GM18519 (cell line): ENCODE results near the gene PTPRJ.
"Not testable (repeated sequence)": the region's sequence is repeated elsewhere in the genome, so short reads cannot be mapped to it uniquely, and the experiment has no call there.

Source experiments
- ATAC-seq: cut with Tn5 transposase; IDR thresholded peaks from one replicate; pipeline ENCODE4 v1.9.1; 2021; ENCODE audit warnings: mild to moderate bottlenecking, moderate library complexity; ENCODE audit not compliant: unreplicated experiment, low FRiP score

The PTPRJ gene

DNA sequence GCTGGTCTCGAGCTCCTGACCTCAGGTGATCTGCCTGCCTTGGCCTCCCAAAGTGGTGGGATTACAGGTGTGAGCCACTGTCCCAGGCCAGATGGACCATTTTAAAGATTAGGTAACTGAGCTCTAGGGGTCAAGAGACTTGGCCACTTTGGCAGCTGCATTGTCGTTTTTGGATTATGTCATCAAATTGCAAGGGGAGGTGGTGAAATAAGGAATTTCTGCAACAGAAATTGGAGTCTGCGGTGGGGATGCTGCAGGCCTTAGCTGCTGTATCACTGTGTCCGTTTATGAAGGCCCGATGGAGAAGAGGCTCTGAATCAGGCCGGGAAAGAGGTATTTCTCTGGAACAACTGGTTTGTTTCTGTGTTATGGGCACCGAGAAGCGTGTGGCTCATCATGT lies 34.6 kb downstream of the PTPRJ start:
- no peak for ATAC-seq

DNA sequence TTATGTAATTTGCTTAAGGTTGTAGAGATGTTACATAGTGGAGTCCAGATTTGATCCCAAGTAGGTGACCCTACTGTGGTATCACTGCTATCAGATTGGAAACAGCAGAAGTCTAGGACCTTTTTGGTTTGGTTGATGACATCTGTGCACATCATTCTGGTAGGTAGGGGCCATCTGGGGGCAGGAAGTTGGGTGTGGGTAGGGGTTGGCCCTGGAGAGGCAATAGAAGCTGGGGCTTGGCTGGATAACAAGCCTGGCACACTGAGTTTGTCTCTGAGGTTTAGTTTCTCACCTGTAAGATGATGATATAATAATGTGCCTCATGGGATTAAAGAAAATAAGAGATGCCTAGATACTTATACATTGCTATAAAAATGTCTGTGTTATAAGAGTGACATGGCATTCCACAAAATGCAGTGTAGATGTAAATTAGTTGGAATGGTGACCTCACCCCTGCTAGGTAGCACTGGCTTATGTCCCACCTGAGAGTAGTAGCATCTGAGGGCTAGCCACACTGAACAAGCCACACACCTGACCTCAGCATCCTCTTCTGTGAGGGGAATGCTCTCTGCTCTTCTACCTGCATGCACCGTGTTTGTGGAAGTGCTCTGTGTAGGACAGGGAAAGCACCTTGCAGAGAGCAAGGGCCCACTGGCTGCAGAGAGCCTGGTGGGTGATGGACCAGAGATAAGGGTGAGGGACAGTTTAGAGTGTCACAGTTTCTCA lies 36.9 kb downstream of the PTPRJ start:
- no peak for ATAC-seq

DNA sequence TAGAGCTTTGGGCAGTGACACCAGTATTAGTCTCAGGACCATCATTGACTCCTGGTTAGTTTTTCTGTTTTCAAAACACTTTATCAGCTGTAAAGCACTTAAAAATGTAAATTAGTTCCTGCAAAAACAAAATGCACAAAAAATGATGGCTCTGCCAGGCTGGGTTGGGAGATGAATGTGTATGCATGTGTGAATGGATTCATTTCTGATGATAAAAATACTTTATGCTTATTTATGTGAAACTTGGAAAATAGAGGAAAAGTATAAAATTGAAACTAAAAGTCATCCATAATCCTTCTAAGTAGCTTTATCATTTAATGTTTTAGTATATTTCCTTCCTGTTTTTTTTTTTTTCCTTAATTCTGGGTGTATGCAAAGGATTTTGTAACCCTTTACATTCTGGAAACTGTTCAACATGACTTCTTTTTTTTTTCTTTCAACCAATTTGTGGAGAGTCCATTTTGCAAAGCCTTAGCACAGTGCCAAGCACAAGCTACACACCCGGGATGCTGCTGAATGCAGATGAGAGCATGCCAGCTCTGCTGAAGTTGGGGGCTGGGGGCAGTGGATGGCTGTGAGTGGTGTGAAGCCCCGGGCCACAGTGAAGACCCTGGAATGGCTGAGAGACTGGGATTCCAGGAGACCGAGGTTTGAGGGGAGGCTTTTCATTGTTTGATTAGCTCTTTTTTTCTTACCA lies 37.6 kb downstream of the PTPRJ start:
- no peak for ATAC-seq

DNA sequence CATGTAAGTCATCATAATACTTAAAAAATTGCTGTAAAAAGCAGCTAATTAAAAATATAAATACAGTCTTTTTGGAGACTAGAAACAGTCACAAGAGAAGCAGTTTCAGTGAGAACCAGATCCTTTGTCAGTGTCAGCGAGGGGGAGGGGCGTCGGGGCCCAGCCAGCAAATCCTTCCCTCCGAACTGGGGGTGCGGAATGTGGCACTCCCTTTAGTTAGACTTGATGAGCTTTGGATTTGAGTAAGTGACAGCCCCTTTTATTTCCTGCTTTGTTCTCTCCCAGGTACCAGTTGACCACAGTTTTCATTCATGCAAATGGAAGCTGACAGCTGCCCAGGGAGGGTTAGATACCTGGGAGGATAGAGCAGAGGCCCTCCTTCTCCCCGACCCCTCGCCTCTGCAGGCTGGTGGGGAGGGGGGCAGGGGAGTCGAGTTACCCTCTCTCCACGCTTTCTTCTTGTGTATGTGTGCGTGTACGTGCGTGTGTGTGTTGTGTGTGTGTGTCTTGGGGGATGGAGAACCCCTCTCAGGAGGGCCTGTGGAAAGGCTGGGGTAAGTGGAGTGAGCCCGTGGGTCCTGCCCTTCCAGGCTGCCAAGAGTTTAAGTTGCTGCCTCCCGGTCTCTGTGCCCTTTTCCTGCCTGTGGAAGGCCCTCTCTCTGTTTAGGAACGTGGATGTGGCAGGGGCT lies 38.3 kb downstream of the PTPRJ start:
- ATAC-seq = no peak

DNA sequence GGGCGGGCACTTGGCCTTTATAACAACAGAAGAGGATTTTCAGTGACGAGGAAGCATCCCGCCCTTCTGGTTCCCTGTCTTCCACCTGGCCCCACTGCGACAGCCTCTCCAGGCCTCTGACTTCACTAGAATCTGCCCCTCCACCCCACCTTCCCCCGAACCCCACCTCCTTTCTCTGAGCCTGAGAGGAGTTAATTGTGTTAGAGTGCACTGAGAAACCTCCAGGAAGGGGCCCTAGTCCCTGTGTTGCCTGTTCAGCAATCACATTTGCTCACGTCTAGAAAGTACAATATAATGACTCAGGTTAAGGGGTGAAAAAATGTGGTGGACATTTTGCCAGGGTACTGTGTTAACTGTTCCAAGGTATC lies 38.8 kb downstream of the PTPRJ start:
- ATAC-seq = no peak

DNA sequence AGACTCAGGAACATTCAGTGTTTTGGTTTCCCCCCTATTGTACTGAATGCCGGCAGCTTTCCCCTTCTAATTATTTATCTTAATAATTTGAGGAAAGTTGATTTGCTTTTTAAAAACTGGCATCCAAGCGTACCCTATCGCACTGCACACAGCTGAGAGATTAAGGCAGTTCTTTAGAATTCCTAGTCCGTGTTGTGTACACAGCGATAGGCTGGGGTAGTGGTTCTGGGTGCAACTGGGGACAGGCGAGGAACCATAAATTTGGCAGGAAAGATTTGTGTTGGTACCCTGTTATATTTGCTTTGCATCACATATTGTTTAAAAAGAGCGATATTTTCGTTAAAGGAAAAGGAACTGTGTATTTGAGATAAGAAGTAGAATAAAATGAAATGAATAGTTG lies 39.2 kb downstream of the PTPRJ start:
- ATAC-seq = no peak

DNA sequence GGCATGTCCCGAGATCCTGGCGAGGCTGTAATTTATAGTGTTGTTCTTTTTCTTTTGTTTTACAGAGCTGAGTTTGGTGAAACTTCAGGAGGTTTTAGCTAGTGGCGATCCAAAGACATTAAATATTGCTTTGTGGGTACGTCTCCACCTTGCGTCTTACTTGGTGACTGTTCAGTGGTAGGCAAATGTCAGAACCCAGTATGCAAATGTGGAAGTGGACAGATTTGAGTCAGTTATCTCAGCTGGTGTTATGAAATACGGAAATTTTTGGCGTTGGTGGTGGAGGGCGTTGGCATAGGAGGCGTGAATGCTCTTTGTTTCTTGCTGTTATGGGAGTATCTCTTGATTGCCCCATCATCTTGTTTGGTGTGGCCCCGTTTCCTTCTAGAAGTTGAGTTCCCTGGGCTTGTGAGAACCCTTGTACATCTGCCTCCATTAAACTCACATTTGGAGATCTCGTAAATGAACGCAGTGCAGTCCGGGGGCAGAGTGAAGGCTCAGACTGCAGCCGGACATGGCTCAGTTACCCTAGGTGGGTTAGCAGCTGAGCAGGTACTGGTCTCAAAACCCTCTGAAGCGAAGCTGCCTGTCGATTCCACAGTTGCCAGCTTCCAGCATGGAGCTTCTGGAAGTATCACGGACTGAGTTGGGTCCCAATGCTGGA lies 39.9 kb downstream of the PTPRJ start:
- peak; percentile 85 for ATAC-seq

DNA sequence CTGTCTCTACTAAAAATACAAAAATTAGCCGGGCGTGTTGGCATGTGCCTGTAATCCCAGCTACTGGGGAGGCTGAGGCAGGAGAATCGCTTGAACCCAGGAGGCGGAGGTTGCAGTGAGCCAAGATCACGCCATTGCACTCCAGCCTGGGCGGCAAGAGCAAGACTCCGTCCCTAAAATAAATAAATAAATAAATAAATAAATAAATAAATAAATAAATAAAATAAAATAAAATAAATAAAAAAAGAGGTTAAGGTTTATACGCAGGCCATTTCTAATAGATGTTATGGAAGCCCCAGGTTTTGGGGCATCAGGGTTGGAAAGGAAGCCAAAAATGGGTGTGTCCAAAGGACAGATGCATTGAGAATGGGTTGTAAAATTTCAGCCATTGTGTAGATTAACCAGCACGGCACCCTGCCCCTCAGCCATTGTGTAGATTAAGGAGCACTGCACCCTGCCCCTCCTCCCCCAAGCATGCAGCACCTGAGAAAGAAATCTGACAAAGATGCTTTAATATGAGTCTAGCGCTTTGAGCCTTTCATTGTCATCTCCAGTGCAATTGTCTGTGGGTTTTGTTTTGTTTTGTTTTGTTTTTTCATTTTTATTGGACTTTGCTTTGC lies 41.0 kb downstream of the PTPRJ start:
- not testable (repeated sequence) for ATAC-seq

DNA sequence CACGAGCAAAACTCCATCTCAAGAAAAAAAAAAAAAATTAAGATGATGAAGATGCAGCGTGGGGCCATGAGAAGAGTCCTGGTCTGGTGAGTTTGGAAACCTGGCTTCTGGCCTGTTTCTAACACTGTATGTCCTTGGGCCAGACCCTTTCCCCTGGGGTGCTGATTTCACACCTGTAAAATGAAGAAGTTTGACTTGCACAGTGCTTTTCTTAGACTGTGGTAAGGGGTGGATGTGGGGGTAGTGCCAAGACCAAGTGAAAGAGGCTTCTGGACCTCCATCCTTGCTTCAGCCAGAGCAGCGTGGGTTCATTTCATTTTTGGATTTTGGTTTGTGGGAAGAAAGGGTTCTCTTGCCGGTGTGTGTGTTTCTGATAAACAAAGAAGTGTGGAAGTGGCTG lies 42.1 kb downstream of the PTPRJ start:
- ATAC-seq = no peak

DNA sequence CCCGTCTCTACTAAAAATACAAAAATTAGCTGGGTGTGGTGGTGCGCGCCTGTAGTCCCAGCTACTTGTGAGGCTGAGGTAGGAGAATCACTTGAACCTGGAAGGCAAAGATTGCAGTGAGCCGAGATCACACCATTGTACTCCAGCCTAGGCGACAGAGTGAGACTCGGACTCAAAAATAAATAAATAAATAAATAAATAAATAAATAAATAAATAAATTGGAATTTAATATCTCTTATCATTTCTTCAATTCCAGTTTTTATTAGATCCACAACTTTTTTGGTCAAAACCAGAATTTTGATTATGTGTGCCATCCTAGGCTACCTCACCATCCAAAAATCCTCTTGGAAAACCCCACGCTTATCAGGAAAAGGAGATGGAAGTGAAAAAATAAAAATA lies 43.2 kb downstream of the PTPRJ start:
- not testable (repeated sequence) for ATAC-seq

DNA sequence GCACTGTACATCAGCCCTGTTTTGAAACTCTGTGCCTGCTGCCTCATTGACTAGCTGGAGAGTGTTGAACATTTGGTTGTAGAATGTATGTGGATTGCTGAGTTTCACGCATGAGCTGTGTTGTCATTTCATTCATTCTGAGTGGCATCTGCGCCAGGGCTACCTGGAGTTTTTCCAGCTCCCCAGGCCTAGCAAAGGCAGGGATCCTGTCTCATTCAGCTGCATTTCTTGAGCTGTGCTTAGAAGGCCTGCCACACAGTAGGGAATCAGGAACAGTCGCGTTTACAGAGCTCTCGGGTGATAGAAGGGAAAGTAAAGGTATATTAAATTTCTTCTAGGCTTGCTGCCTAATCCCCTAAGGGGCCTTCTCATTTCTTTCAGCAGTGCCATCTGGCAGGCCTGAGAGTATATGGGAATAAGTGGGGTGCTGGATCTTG lies 44.3 kb downstream of the PTPRJ start:
- ATAC-seq = no peak

DNA sequence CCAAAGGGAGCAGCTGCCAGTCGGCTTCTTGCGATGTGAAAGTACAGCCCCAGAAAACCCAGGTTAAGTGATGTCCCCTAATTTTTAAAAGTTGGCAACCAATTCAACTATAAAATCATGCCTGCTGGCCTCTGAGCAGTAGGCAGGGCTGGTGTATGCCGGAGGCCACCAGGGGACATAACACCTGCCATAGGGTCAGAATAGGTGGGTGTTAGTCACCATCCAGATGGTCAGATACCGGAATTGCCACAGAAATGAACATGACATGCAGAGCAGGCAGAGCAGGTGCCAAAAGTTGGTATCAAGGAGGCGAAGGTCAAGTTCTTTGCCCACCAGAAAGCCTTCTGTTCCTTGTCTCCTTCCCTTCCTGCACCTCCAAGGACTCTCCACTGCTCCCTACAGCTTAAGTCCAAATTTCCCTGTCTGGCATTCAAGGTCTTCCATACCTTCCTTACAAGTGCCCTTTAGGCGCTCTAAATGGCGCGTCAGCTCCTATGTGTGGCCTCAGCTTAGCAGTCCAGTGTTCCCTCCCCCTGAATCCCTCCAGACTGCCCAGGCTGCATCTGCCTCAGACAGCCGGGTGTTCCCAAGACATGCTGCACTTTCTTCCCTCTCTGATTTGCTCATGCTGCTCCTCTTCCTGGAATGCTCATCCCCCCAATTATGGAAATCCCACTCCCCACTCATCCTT lies 45.1 kb downstream of the PTPRJ start:
- ATAC-seq = no peak

DNA sequence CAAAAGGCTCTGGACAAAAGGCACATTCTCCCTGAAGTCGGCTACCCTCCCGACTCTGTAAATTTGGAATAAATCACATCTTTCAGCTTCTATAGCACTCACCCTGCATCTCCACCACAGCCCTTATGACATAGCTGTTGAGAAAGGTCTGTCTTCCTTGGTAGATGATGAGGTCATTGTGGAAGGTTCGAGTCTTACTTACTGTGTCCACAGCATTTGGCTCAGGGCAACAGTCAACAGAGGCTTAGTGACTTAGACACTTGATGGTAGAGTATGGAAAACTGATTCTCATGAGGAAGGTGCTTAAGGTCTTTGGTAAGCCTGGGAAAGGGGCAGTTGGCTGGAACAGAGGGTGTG lies 45.6 kb downstream of the PTPRJ start:
- no peak for ATAC-seq

DNA sequence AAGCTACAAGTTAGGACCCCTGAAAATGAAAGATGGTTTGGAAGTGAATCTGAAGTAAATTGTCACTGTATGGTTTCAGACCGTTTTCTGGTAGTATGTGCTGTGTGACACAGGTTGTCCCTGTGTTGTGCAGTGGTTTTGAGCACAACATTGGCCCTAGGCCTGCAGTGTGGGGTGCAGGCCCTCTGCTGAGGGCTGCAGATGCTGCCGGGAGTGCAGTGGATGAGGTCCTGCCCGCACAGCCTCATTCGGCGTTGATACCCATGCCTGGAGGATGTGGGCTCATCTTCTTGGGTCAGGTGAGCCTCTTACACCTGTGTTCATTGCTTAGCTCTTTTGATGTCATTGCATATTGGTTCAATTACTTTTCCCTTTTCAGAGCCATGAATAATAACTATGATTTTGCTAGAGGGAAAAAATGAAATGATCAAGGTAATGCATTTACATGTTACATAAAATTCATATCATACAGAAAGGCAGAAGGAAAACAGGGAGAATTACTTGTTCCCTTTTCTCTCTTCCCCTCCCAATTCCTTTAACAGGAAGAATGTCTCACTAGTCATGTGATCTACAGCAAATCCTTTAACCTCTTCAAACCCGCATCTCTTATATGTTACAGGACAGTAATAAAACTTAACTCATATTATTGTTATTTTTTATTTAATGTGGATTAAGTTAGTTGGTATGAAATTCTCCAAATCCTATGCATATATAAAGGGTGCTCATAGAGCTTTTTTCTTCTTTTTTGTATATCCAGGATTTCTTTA lies 48.7 kb downstream of the PTPRJ start:
- ATAC-seq = no peak

DNA sequence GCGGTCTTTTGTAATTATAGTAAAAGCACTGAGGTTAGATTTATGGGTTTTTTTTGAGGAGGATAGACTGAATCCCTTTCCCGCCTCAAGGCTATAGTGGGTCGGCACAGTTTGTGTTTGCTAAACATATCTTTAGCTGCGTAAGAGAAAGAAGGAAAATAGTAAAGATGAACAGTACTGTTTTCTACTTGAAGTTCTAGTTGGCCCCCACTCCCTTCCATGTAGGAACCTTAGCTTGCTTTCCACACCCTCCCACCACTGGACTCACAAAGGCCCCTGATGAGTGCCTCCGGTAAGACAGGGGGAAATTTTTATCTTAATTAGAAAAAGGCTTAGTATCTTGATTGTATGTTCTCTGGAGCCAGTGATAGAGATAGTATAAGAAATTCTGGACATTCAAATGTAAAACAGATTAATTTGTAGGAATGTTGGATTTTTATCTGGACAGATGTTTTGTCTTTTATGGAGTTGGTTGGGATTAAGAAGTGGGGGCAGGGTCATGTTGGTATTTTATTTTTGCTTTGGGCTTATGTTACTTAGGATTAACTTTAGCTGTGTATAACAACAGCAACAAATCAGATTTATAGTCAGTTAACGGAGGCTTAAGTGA lies 49.4 kb downstream of the PTPRJ start:
- no peak for ATAC-seq

DNA sequence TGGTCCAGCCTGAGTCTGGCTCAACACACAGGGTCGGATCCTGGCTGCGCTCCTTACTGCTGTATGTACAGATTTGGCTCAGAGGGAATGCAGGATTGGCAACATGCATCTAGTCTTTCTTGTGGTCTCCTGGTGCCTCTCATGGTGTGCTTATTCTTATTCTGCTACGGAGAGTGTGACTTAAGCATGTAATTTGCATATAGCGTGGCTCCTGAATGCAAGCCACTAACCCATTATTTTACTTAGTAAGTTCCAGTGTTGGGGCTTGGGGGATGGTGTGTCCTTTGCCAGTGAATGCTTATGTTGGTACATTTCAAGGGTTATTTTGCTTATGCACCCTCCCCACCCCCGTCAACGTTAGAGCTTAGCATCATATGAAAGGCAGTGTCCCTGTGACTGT lies 51.2 kb downstream of the PTPRJ start:
- ATAC-seq = no peak

DNA sequence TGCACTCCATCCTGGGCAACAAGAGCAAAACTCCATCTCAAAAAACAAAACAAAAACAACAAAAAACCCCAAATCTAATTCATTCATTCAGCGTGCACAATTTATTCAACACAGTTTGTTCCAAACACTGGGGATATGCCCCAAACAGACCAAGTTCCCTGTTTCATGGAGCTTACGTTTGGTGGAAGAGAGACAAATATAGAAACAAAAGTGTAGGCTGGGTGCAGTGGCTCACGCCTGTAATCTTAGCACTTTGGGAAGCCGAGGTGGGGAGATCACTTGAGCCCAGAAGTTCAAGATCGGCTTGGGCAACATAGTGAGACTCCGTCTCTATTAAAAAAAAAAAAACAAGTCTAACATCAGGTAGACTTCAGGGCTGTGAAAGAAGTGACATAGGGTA lies 52.4 kb downstream of the PTPRJ start:
- no peak for ATAC-seq

DNA sequence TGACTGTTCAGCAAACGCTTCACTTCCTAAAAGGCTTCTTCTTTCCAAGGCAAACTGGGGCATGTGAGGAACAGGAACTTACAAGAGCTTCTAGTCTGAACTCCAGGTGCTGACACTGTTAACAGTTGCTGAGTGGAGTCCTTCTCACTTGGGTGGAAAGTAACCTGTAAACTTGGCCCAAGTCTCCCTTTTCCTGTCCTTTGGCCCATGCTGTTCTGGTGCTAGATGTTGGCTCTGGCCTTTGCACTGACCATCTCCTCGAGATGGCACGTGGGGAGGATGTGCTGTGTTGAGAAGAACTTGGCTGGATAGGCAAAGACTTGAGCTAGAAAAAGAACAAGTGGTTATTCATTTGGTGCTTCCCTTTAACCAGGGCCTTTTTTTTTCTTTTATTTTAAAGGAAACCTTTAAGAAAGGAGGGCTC lies 53.6 kb downstream of the PTPRJ start:
- ATAC-seq = no peak
